Measurements from ENCODE around the gene PIK3CB.
A peak's percentile ranks its signal among the peaks of the same experiment; 100 is the strongest.

Gene PIK3CB

DNA sequence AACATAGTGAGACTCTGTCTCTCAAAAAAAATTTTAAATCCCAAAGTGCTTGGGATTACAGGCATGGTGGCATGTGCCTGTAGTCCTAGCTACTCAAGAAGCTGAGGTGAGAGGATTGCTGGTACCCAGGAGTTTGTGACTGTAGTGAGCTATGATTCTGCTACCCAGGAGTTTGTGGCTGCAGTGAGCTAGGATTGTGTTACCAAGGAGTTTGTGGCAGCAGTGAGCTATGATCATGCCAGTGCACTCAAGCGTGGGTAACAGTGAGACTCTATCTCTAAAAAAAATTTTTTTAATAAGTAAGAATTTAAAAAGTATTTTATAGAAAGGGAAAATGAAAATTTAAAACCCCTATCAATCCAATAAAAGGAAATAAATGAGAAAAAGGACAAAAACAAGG, 156.6 kb downstream of the PIK3CB start:
- H3K27ac ChIP-seq = no peak overlapping the region
- TF ChIP-seq, protein P1, sequence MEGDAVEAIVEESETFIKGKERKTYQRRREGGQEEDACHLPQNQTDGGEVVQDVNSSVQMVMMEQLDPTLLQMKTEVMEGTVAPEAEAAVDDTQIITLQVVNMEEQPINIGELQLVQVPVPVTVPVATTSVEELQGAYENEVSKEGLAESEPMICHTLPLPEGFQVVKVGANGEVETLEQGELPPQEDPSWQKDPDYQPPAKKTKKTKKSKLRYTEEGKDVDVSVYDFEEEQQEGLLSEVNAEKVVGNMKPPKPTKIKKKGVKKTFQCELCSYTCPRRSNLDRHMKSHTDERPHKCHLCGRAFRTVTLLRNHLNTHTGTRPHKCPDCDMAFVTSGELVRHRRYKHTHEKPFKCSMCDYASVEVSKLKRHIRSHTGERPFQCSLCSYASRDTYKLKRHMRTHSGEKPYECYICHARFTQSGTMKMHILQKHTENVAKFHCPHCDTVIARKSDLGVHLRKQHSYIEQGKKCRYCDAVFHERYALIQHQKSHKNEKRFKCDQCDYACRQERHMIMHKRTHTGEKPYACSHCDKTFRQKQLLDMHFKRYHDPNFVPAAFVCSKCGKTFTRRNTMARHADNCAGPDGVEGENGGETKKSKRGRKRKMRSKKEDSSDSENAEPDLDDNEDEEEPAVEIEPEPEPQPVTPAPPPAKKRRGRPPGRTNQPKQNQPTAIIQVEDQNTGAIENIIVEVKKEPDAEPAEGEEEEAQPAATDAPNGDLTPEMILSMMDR (conservative IDR thresholded peaks at IDR 0.05; ENCODE audit: low read depth) = no peak
- ChIA-PET CTCF (interaction anchor here (1.6 kb wide), 1 partner anchor 245 kb away, joined by 3 read pairs; no protein-coding TSS in a partner anchor), POLR2A (ENCODE audit: low non-redundant PET) (no interaction called here)
- DNase-seq (ENCODE audit: low spot score) = no peak

DNA sequence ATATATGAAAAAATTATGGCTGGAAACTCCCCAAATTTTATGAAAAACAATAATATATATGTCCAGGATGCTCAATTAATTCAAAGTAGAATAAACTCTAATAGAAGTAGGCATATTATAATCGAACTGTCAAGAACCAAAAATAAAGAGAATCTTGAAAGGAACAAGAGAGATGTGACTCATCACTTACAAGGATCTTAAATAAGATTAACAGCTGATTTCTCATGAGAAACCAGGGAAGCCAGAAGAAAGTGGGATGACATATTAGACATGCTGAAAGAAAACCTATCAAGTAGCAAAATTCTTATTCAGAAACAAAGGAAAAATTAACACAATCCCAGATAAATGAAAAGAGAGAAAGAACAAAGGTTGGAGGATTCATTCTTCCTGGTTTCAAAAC, 159.3 kb downstream of the PIK3CB start:
- ChIA-PET CTCF (no interaction called here), POLR2A (ENCODE audit: low non-redundant PET) (no interaction called here)
- no peak overlapping the region for H3K27ac ChIP-seq
- TF ChIP-seq, protein P1 (conservative IDR thresholded peaks at IDR 0.05; ENCODE audit: low read depth) = no peak
- peak; percentile 27 for DNase-seq (ENCODE audit: low spot score)

DNA sequence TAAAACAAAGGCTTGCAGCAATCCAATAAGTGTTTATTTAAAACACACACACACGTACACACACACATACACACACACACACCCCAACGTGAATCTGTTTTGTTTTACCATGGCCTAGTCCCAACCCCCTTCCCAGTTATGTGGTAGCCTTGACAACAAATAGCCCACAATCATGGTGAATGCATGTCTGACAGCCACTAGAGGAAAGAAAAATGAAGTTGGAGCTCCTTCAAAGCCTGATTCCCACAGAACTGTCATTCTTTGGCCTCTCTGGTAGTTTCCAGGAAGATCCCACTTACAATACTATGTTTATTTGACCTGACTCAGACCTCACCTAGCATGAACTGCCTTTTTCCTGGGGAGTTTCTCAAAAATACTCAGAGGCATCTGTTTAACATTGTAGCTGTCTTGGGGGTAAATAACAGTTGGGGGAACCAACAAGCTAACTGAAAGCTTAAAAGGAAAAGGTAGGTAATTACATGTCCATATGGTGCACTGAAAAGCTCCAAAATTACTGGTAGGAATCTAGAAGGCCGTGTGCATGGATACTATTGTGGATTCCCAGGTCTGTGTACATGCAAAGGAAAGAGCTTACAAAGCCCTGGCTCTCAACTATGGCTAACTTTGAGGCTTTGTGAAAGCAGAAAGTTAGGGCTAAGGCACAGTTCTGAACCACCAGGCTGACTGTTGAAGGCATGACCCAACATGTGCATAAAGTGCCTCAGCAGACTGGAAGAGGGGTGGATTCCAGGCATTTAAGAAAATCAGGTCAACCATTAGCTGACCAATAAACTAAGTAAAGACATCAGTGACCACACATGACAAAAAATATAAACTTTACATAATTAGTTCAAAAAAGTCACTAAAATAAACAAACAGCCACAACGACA, 160.8 kb downstream of the PIK3CB start:
- TF ChIP-seq, protein P1 (conservative IDR thresholded peaks at IDR 0.05; ENCODE audit: low read depth) = no peak
- ChIA-PET POLR2A (ENCODE audit: low non-redundant PET) (no interaction called here), CTCF (no interaction called here)
- DNase-seq (ENCODE audit: low spot score) = peak; percentile 5
- no peak overlapping the region for H3K27ac ChIP-seq

DNA sequence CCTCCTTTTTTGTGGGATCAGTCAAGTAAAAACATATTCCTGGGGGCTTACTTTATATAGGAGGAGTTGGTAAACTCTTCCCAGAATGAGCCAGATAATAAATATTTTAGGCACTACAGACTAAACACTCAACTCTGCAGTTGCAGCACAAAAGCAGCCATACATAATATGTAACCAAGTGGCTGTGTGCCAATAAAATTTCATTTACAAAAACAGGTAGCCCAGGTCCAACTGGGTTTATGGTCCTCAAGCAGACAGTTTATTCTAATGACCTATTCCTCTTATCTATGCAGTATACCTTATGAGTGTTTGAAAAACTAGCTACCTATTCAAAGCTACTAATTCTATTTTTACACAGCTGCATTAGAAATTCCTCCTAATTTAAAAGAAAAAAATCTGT, 164.3 kb downstream of the PIK3CB start:
- ChIA-PET CTCF (interaction anchor here (0.6 kb wide), 1 partner anchor 172 kb away, joined by 5 read pairs; no protein-coding TSS in a partner anchor), POLR2A (ENCODE audit: low non-redundant PET) (no interaction called here)
- H3K27ac ChIP-seq = no peak overlapping the region
- DNase-seq (ENCODE audit: low spot score) = no peak
- TF ChIP-seq, protein P1 (conservative IDR thresholded peaks at IDR 0.05; ENCODE audit: low read depth) = no peak

DNA sequence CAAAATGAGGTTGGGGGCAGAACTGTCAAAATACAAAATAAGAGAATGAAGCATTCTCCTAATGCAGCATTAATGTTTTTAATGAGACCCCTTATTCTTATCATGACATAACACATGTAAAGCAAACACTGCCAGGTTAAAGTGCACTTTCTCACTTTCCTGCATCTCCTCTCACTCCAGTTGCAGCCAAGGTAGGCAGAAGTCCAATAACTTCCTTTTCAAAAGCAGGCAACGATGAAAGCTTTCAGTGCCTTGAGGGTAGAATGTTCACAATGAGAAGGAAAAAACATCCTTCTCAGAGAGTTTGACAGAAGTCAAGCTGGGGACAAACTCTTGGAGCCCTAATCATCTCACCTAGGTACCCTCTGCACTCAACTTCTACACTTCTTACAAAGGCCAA, 166.6 kb downstream of the PIK3CB start:
- DNase-seq (ENCODE audit: low spot score) = no peak
- CTCF ChIA-PET = interaction anchor here (0.7 kb wide), 1 partner anchor 313 kb away, joined by 3 read pairs; no protein-coding TSS in a partner anchor
- TF ChIP-seq, protein P1 (conservative IDR thresholded peaks at IDR 0.05; ENCODE audit: low read depth) = no peak
- no peak overlapping the region for H3K27ac ChIP-seq
- POLR2A ChIA-PET (ENCODE audit: low non-redundant PET) = no interaction called here

DNA sequence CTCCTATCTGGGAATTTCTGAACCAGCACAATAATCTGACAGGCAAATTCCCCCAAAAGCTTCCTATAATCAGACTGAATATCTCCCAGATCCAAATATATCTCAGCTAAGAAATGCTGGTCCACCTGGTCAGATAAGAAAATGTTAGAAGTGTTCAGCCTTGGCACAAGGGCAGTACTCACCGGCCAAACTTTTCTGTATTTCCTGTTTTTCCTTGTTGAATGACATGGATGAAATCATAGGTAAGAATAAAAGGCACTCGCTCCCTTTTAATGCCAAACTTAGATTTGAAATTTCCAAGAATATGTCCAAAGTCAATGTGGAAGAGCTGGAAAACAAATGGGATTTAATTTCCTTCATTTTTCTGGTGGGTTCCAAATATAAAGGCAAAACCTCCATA, 177.2 kb downstream of the PIK3CB start:
- no peak for DNase-seq (ENCODE audit: low spot score)
- TF ChIP-seq, protein P1 (conservative IDR thresholded peaks at IDR 0.05; ENCODE audit: low read depth) = no peak
- CTCF ChIA-PET = no interaction called here
- POLR2A ChIA-PET (ENCODE audit: low non-redundant PET) = no interaction called here
- H3K27ac ChIP-seq = no peak overlapping the region

All from RWPE1 (cell line).